Spleen (tissue), 7 donors: ENCODE measurements around the gene LAIR2.

Experiments
- CTCF ChIP-seq, 11 experiments: fragments of 200-600 bp in 7 of 11; fragments of 450-650 bp in 4 of 11; sonication (generic) in 4 of 11; IDR thresholded peaks in 8 of 11; conservative IDR thresholded peaks in 3 of 11; 1 replicate in 7 of 11; 2 replicates in 4 of 11; pipeline versions ENCODE4 v1.4.0 to v1.8.0; 2016 to 2021; ENCODE audit warnings: antibody characterized with exemption in 11 of 11, inconsistent platforms in 4 of 11, mild to moderate bottlenecking in 1 of 11
- POLR2A ChIP-seq, 3 donors: fragments of 450-650 bp; IDR thresholded peaks; one replicate each; pipeline ENCODE4 v1.5.1; 2017; ENCODE audit warnings: antibody characterized with exemption in 3 of 3, mild to moderate bottlenecking in 1 of 3
- donor health status: DM: no; HTN: no; CAD: no; lungs with moderate emphysema.
- donor health status: DM: no; HTN: no; CAD: no.
- donor health status: DM: no; HTN: no; CAD: no.

- TF ChIP-seq CTCF (IDR thresholded peaks at IDR 0.05 in 8 of 11, conservative IDR thresholded peaks at IDR 0.05 in 3 of 11), result no peak
- TF ChIP-seq POLR2A (IDR thresholded peaks at IDR 0.05), result no peak
Measured at GRCh38 chr19:54552913-54553310, 50.3 kb downstream of the LAIR2 start.
